ENCODE measurements around the gene UNC93B1. TPM values are rescaled to one million over a fixed set of nuclear protein-coding genes. Genes with fewer than 3 reads are reported as not detected.
A peak's percentile ranks its signal among the peaks of the same experiment; 100 is the strongest.

Gene UNC93B1
- 9.9 TPM for total RNA-seq (ENCODE audit: insufficient read depth, low replicate concordance)

GRCh38 chr11:68003846-68004550 is at the start of gene UNC93B1:
UNC93B1 (minus strand) TSS chr11:68004097; CDS start chr11:68004043, 54 bp downstream.
- DNase-seq (ENCODE audit: low spot score), result peak; percentile 80

- DNase-seq (ENCODE audit: low spot score), result no peak
Measured at GRCh38 chr11:68053117-68053516, 49.2 kb upstream of the UNC93B1 start.

- no peak for DNase-seq (ENCODE audit: low spot score)
Measured at GRCh38 chr11:68052137-68052873, 48.4 kb upstream of the UNC93B1 start.

GRCh38 chr11:68051191-68052136 is 47.6 kb upstream of the UNC93B1 start:
- DNase-seq (ENCODE audit: low spot score), result no peak

- DNase-seq (ENCODE audit: low spot score), result no peak
Measured at GRCh38 chr11:68050371-68050841, 46.5 kb upstream of the UNC93B1 start.

- DNase-seq (ENCODE audit: low spot score), result no peak
Measured at GRCh38 chr11:68049509-68050370, 45.8 kb upstream of the UNC93B1 start.

GRCh38 chr11:68048681-68049508 is 45.0 kb upstream of the UNC93B1 start:
- no peak for DNase-seq (ENCODE audit: low spot score)

GRCh38 chr11:68047437-68048290 is 43.8 kb upstream of the UNC93B1 start:
- DNase-seq (ENCODE audit: low spot score), result no peak

GRCh38 chr11:68044898-68045351 is 41.0 kb upstream of the UNC93B1 start:
- no peak for DNase-seq (ENCODE audit: low spot score)

GRCh38 chr11:68044145-68044813 is 40.4 kb upstream of the UNC93B1 start:
- no peak for DNase-seq (ENCODE audit: low spot score)

GRCh38 chr11:68043349-68044144 is 39.6 kb upstream of the UNC93B1 start:
- peak; percentile 97 for DNase-seq (ENCODE audit: low spot score)

GRCh38 chr11:68043029-68043348 is 39.1 kb upstream of the UNC93B1 start:
- no peak for DNase-seq (ENCODE audit: low spot score)

- no peak for DNase-seq (ENCODE audit: low spot score)
Measured at GRCh38 chr11:68042219-68043028, 38.5 kb upstream of the UNC93B1 start.

- DNase-seq (ENCODE audit: low spot score), result no peak
Measured at GRCh38 chr11:68041617-68042218, 37.8 kb upstream of the UNC93B1 start.

GRCh38 chr11:68040957-68041591 is 37.2 kb upstream of the UNC93B1 start:
- no peak for DNase-seq (ENCODE audit: low spot score)
